HG02610 (cell line): ENCODE results near the gene SBF2.
"Not testable (repeated sequence)": the region's sequence is repeated elsewhere in the genome, so short reads cannot be mapped to it uniquely, and the experiment has no call there.

Experiments used
- ATAC-seq: cut with Tn5 transposase; IDR thresholded peaks from one replicate; pipeline ENCODE4 v1.9.1; 2021; ENCODE audit warnings: mild to moderate bottlenecking, moderate library complexity; ENCODE audit not compliant: unreplicated experiment

Gene SBF2

GRCh38 chr11:10268746-10269488 is 25.1 kb downstream of the SBF2 start:
- no peak for ATAC-seq

- no peak for ATAC-seq
Measured at GRCh38 chr11:10267821-10268220, 26.2 kb downstream of the SBF2 start.

GRCh38 chr11:10265936-10266335 is 28.1 kb downstream of the SBF2 start:
- no peak for ATAC-seq

- ATAC-seq = not testable (repeated sequence)
Measured at GRCh38 chr11:10264716-10265115, 29.3 kb downstream of the SBF2 start.

- no peak for ATAC-seq
Measured at GRCh38 chr11:10263929-10264328, 30.1 kb downstream of the SBF2 start.

GRCh38 chr11:10261821-10262220 is 32.2 kb downstream of the SBF2 start:
- no peak for ATAC-seq

GRCh38 chr11:10257478-10257877 is 36.5 kb downstream of the SBF2 start:
- ATAC-seq = no peak

GRCh38 chr11:10255388-10256125 is 38.5 kb downstream of the SBF2 start:
- ATAC-seq = no peak

GRCh38 chr11:10249448-10250131 is 44.4 kb downstream of the SBF2 start:
- not testable (repeated sequence) for ATAC-seq

- ATAC-seq = no peak
Measured at GRCh38 chr11:10247011-10247410, 47.0 kb downstream of the SBF2 start.

GRCh38 chr11:10243896-10244575 is 50.0 kb downstream of the SBF2 start:
- no peak for ATAC-seq

- ATAC-seq = no peak
Measured at GRCh38 chr11:10236840-10237239, 57.2 kb downstream of the SBF2 start.

GRCh38 chr11:10233581-10233980 is 60.4 kb downstream of the SBF2 start:
- no peak for ATAC-seq

GRCh38 chr11:10232756-10233155 is 61.3 kb downstream of the SBF2 start:
- ATAC-seq = no peak

- ATAC-seq = not testable (repeated sequence)
Measured at GRCh38 chr11:10231803-10232202, 62.2 kb downstream of the SBF2 start.

- ATAC-seq = no peak
Measured at GRCh38 chr11:10225553-10225952, 68.5 kb downstream of the SBF2 start.

GRCh38 chr11:10222399-10222798 is 71.6 kb downstream of the SBF2 start:
- ATAC-seq = no peak

GRCh38 chr11:10221342-10221741 is 72.7 kb downstream of the SBF2 start:
- no peak for ATAC-seq

GRCh38 chr11:10211470-10211869 is 82.5 kb downstream of the SBF2 start:
- ATAC-seq = no peak

- ATAC-seq = no peak
Measured at GRCh38 chr11:10209326-10209725, 84.7 kb downstream of the SBF2 start.

GRCh38 chr11:10208131-10208575 is 85.9 kb downstream of the SBF2 start:
- no peak for ATAC-seq
